Spleen (tissue), 11 donors: ENCODE results near the gene C14orf132. TPM values are rescaled to one million over a fixed set of nuclear protein-coding genes. Genes with fewer than 3 reads are reported as not detected.
A peak's percentile ranks its signal among the peaks of the same experiment; 100 is the strongest.

Experiments
- DNase-seq: peaks from one replicate; pipeline ENCODE4 v3.0.0-alpha.2; 2020
- H3K27ac ChIP-seq, 8 donors: fragments of 200-600 bp; sonication (generic) in 7 of 8; 1 replicate in 4 of 8; 2 replicates in 4 of 8; pipeline versions ENCODE4 v1.5.0 to v1.8.0; 2016 to 2021; ENCODE audit warnings: inconsistent platforms in 4 of 8, mild to moderate bottlenecking in 4 of 8, moderate library complexity in 1 of 8
- H3K27me3 ChIP-seq, 7 donors: fragments of 200-600 bp; sonication (generic) in 6 of 7; replicated peaks in 1 of 7; 1 replicate in 4 of 7; 2 replicates in 3 of 7; pipeline versions ENCODE4 v1.5.0 to v1.8.0; 2016 to 2021; ENCODE audit warnings: inconsistent platforms in 3 of 7, mild to moderate bottlenecking in 1 of 7
- H3K36me3 ChIP-seq, 6 donors: fragments of 200-600 bp; sonication (generic) in 5 of 6; 1 replicate in 4 of 6; 2 replicates in 2 of 6; pipeline versions ENCODE4 v1.5.0 to v1.8.0; 2016 to 2021; ENCODE audit warnings: inconsistent platforms in 2 of 6
- H3K4me1 ChIP-seq, 6 donors: fragments of 200-600 bp; sonication (generic) in 5 of 6; 1 replicate in 3 of 6; 2 replicates in 3 of 6; pipeline versions ENCODE4 v1.5.0 to v1.8.0; 2016 to 2021; ENCODE audit warnings: inconsistent platforms in 3 of 6
- H3K4me3 ChIP-seq, 8 donors: fragments of 200-600 bp; sonication (generic) in 7 of 8; 1 replicate in 4 of 8; 2 replicates in 4 of 8; pipeline versions ENCODE4 v1.5.0 to v1.8.0; 2016 to 2021; ENCODE audit warnings: inconsistent platforms in 4 of 8, mild to moderate bottlenecking in 4 of 8, moderate library complexity in 2 of 8
- H3K9me3 ChIP-seq, 8 donors: fragments of 200-600 bp; sonication (generic) in 7 of 8; 1 replicate in 4 of 8; 2 replicates in 4 of 8; pipeline versions ENCODE4 v1.5.0 to v1.8.0; 2016 to 2021; ENCODE audit warnings: inconsistent platforms in 4 of 8
- POLR2A ChIP-seq, 3 donors: fragments of 450-650 bp; IDR thresholded peaks; one replicate each; pipeline ENCODE4 v1.5.1; 2017; ENCODE audit warnings: antibody characterized with exemption in 3 of 3, mild to moderate bottlenecking in 1 of 3
- POLR2AphosphoS5 ChIP-seq, 3 donors: sonication (generic); formaldehyde crosslinking; IDR thresholded peaks; one replicate each; pipeline ENCODE4 v1.5.1; 2017; ENCODE audit warnings: antibody characterized with exemption in 3 of 3
- WGBS, 5 donors: extraction: QIAGEN DNeasy Blood & Tissue Kit in 3 of 5; methylation state at CpG; one replicate each; pipeline versions ENCODE4 v1.1.5 to v1.1.7; 2013 to 2018; 5-methylcytosine and 5-hydroxymethylcytosine counted together
- intact Hi-C: fragments of 100-400 bp; cut with DNase I; formaldehyde crosslinking; loops from one replicate; pipeline ENCODE4 v1.15.0; 2023; ENCODE audit warnings: low total_unique reads
- polyA plus RNA-seq, 3 donors: library from polyadenylated mRNA; stranded (reverse); fragments of 200-250 nt; gene quantifications; one replicate each; pipeline ENCODE4 v1.2.1, GENCODE V29; 2013
- total RNA-seq, 7 donors: library from RNA; depleted of rRNA in 3 of 7; stranded (reverse); fragments of >200 nt in 3 of 7; fragmentation: NEBNext Ultra II Directional in 4 of 7; extraction: Animal tissue kit (Norgen Biotek cat#: 25700) in 4 of 7; gene quantifications; one replicate each; pipeline versions ENCODE4 v1.1.0 to v1.2.1, GENCODE V29; 2016 to 2021
- TF ChIP-seq, protein P1 (sequence below), 11 experiments: fragments of 200-600 bp in 7 of 11; fragments of 450-650 bp in 4 of 11; sonication (generic) in 4 of 11; IDR thresholded peaks in 8 of 11; conservative IDR thresholded peaks in 3 of 11; 1 replicate in 7 of 11; 2 replicates in 4 of 11; pipeline versions ENCODE4 v1.4.0 to v1.8.0; 2016 to 2021; ENCODE audit warnings: antibody characterized with exemption in 11 of 11, inconsistent platforms in 4 of 11, mild to moderate bottlenecking in 1 of 11
- donor health status: healthy with polysubstance abuse.
- donor health status: DM: no; HTN: no; CAD: no; lungs with moderate emphysema.
- donor health status: DM: no; HTN: no; CAD: no.
- donor health status: Bipolar disorder and iron deficiency.
- donor health status: healthy.
- donor health status: DM: no; HTN: no; CAD: no.
- donor health status: DM: yes; HTN: yes; CAD: no.

C14orf132 gene
- total and polyA plus RNA-seq, 10 donors = 1.8 to 16.4 (median 7.8) TPM

DNA sequence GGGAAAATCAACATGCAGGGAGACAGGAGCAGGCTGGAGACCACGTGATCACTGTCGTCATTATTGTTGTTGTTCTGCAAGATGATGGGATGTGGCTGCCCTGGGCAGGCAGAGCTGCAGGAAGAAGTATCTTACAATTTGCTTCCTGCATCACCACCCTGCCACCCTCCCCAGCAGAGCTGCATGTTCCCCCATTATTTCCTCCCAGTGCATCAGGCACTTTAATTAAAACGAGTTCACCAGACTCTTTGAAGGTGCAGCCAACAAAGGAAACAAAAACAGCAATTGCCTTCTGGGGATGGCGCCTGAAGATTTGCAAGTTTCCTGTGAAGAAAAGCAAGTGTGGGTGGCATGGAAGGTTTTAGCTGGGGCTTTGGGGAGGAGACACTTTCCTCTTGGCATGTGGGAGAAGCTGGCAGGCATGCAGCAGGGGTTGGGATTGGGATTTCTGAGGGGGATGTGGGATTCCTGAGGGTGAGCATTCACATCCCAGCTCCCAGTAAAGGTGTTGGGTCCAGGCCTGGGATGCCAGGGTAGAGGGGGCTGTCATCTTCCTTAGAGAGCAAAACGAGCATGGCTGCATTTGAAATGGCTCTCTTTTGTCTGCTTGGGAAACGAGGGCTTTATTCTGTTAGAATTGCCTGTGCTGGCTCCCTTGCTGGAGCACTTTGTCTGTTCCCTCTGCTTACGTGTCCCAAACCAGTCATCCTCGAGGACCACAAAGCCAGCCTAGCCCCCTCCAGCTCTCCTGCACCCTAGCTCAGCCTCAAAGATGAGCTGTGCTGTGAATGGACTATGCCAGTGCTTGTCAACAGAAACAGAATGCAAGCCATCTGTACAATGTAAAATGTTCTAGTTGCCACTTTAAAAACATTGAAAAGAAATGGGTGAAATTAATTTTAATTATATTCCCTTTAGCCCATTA, 11.5 kb upstream of the C14orf132 start:
- H3K4me1 ChIP-seq = peaks cover 0 to 4% (median 0%) of the 10 kb centered on the region in 6 donors
- no peaks in the 10 kb centered on the region for H3K36me3 ChIP-seq
- peaks cover 0 to 16% (median 0%) of the 10 kb centered on the region in 7 donors for H3K27me3 ChIP-seq
- intact Hi-C loops = no loop called here
- 33 to 41% (median 38%) methylated on average over 8 of the region's 8 CpGs for WGBS, 5 donors
- no peak for DNase-seq
- TF ChIP-seq, protein P1, sequence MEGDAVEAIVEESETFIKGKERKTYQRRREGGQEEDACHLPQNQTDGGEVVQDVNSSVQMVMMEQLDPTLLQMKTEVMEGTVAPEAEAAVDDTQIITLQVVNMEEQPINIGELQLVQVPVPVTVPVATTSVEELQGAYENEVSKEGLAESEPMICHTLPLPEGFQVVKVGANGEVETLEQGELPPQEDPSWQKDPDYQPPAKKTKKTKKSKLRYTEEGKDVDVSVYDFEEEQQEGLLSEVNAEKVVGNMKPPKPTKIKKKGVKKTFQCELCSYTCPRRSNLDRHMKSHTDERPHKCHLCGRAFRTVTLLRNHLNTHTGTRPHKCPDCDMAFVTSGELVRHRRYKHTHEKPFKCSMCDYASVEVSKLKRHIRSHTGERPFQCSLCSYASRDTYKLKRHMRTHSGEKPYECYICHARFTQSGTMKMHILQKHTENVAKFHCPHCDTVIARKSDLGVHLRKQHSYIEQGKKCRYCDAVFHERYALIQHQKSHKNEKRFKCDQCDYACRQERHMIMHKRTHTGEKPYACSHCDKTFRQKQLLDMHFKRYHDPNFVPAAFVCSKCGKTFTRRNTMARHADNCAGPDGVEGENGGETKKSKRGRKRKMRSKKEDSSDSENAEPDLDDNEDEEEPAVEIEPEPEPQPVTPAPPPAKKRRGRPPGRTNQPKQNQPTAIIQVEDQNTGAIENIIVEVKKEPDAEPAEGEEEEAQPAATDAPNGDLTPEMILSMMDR (IDR thresholded peaks at IDR 0.05 in 8 of 11, conservative IDR thresholded peaks at IDR 0.05 in 3 of 11) = no peak
- no peak for TF ChIP-seq POLR2AphosphoS5 (IDR thresholded peaks at IDR 0.05)
- no peak for TF ChIP-seq POLR2A (IDR thresholded peaks at IDR 0.05)
- H3K9me3 ChIP-seq = no peaks in the 10 kb centered on the region
- no peak overlapping the region for H3K4me3 ChIP-seq
- peak overlapping the region in 1 of 8 donors; percentile 45 for H3K27ac ChIP-seq

DNA sequence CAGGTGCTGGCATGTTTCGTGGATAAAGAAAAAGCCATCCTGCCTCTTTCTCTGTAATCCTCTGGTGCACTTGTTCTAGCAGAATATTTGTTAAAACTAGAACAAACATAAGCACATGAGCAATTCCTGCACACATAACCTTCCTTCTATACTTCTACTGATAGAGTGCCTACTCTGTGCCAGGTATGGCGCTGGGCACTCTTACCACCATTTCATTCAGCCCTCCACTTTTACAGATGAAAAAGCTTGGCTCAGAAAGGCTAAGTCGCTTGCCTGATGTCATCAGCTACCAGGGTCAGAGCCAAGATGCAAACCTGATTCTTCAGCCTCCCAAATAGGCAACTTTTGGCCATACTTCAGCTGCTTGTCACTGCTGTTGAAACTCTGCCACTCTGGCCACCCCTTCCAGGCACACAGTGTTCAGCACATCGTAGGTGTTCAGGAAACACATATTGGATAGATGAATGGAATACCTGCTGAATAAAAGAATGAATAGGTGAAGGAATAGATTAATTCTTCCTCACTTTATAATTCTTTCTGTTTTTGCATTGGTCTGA, 10.0 kb upstream of the C14orf132 start:
- no peaks in the 10 kb centered on the region for H3K9me3 ChIP-seq
- 81 to 90% (median 87%) methylated on average over 4 of the region's 4 CpGs for WGBS, 5 donors
- H3K27ac ChIP-seq = no peak overlapping the region
- no peak overlapping the region for H3K4me3 ChIP-seq
- no peak for TF ChIP-seq POLR2AphosphoS5 (IDR thresholded peaks at IDR 0.05)
- TF ChIP-seq, protein P1 (IDR thresholded peaks at IDR 0.05 in 8 of 11, conservative IDR thresholded peaks at IDR 0.05 in 3 of 11) = no peak
- TF ChIP-seq POLR2A (IDR thresholded peaks at IDR 0.05) = no peak
- H3K36me3 ChIP-seq = no peaks in the 10 kb centered on the region
- peaks cover 0 to 4% (median 0%) of the 10 kb centered on the region in 6 donors for H3K4me1 ChIP-seq
- no peak for DNase-seq
- peaks cover 0 to 16% (median 0%) of the 10 kb centered on the region in 7 donors for H3K27me3 ChIP-seq
- intact Hi-C loops = no loop called here

DNA sequence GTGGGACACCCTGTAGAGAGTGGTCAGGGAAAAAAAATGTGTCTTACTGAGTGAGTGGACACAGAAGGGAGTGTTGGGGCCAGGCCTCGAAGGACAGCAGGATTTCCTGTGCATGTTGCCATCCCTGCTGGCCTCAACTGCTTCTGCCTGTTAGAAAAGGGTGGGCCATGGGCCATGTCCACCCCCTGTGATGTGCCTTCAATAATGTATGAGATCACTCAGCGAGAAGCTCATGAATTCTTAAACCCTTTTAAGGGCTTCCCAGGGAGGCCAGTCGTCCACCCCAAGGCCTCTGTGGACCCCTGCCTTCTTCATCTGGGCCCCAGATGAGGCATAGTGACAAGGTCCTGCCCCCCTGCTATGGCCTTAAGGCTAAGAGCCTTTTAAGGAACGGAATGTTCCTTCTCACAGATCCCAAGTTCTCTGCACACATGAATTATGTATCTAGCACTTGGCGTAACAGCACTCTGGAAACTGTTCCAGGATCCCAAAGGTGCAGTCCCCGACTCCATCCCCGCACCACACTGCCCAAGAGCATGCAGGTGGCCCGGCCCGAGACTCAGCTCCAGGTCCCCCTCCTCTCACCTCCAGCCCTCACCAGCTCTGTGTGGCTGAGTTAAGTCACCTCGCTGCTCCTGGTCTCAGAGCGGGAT, 8.9 kb upstream of the C14orf132 start:
- intact Hi-C loops = no loop called here
- H3K9me3 ChIP-seq = peaks cover 0 to 3% (median 0%) of the 10 kb centered on the region in 8 donors
- H3K27ac ChIP-seq = peak overlapping the region in 1 of 8 donors; percentile 12
- no peak for TF ChIP-seq POLR2A (IDR thresholded peaks at IDR 0.05)
- TF ChIP-seq POLR2AphosphoS5 (IDR thresholded peaks at IDR 0.05) = peak in 1 of 3 donors; percentile 25
- H3K4me3 ChIP-seq = no peak overlapping the region
- no peak for DNase-seq
- 69 to 79% (median 77%) methylated on average over 11 of the region's 11 CpGs for WGBS, 5 donors
- peaks cover 0 to 4% (median 0%) of the 10 kb centered on the region in 6 donors for H3K4me1 ChIP-seq
- no peaks in the 10 kb centered on the region for H3K36me3 ChIP-seq
- H3K27me3 ChIP-seq = peaks cover 0 to 16% (median 0%) of the 10 kb centered on the region in 7 donors

DNA sequence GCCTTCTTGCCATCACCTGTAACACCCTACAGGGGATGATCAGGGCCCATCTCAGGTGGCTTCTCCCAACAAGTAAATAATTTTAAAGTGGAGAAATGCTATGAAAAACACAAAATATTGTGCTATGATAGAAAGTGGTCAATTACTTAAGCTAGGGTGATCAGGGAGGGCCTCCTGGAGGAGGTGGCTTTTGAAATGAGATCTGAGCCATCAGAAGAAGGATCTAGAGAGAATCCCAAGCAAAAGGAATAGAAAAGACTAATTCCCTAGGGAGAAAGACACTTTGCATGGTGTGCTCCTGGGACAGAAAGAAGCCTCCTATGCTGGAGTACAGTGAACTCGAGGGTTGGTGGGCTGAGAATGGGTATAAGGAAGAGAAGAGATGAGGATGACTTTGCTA, 7.5 kb upstream of the C14orf132 start:
- no peak overlapping the region for H3K27ac ChIP-seq
- no peak overlapping the region for H3K4me3 ChIP-seq
- H3K27me3 ChIP-seq = peaks cover 0 to 16% (median 0%) of the 10 kb centered on the region in 7 donors
- WGBS, 5 donors = 50 to 71% (median 64%) methylated on average over 1 of the region's 1 CpG
- peaks cover 0 to 4% (median 0%) of the 10 kb centered on the region in 6 donors for H3K4me1 ChIP-seq
- DNase-seq = no peak
- H3K36me3 ChIP-seq = no peaks in the 10 kb centered on the region
- TF ChIP-seq POLR2AphosphoS5 (IDR thresholded peaks at IDR 0.05) = no peak
- TF ChIP-seq, protein P1 (IDR thresholded peaks at IDR 0.05 in 8 of 11, conservative IDR thresholded peaks at IDR 0.05 in 3 of 11) = no peak
- TF ChIP-seq POLR2A (IDR thresholded peaks at IDR 0.05) = no peak
- intact Hi-C loops = no loop called here
- peaks cover 0 to 3% (median 0%) of the 10 kb centered on the region in 8 donors for H3K9me3 ChIP-seq
